ENCODE data around the gene SNRPD3. TPM values are rescaled to one million over a fixed set of nuclear protein-coding genes. Genes with fewer than 3 reads are reported as not detected.

Gene SNRPD3
- total and polyA plus RNA-seq, 2 donors (not counting 3 experiments of a cell fraction or from before 2014, with no cell fraction given), result 121 to 253 TPM

DNA sequence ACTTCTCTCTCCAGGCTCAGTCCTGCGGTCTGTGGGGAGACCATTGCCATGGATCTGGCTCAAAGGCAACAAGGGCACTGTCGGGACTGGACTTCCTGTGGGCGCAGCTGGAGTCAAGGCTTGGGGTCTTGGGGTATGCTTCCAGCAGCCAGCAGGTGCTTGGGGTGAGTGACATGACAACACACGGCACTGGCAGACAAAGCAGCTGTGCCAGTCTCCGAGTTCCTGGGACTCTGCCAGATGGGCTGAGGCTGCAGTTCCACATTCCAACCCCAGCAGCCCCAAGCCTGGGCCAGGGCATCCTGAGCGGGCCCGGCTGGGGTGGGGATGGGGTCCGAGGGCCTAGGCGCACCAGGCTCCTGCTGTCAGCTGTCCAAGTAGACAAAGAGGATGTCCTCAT lies 13.2 kb upstream of the SNRPD3 start:
- H3K9me3 ChIP-seq (replicated peaks; ENCODE audit: control insufficient read depth, insufficient read depth, low read length), result no peaks in the 10 kb centered on the region
- H2AFZ ChIP-seq (ENCODE audit: low read depth, low read length), result no peak overlapping the region
- CTCF ChIA-PET, result interaction anchor here (1.2 kb wide), 1 partner anchor 17 kb away, joined by 4 read pairs; no protein-coding TSS in a partner anchor
- no peaks in the 10 kb centered on the region for H3K27me3 ChIP-seq (ENCODE audit: control insufficient read depth in 2 of 2, insufficient read depth in 2 of 2, low read length in 2 of 2)
- no peaks in the 10 kb centered on the region for H4K20me1 ChIP-seq (replicated peaks; ENCODE audit: control insufficient read depth, extremely low read depth, insufficient read depth, low read length)
- POLR2A ChIA-PET, result no interaction called here
- no peaks in the 10 kb centered on the region for H3K79me2 ChIP-seq (ENCODE audit: control insufficient read depth, insufficient read depth, low read length)
- H3K36me3 ChIP-seq (ENCODE audit: control insufficient read depth in 2 of 2, extremely low read depth in 1 of 2, insufficient read depth in 2 of 2, low read length in 2 of 2), result peaks cover 3 to 47% of the 10 kb centered on the region in 2 experiments
- H3K9me1 ChIP-seq (replicated peaks; ENCODE audit: control insufficient read depth, extremely low read depth, insufficient read depth, low read length), result no peaks in the 10 kb centered on the region
- no peak for TF ChIP-seq EZH2 (IDR thresholded peaks at IDR 0.05; ENCODE audit: borderline replicate concordance, low read depth, low read length, severe bottlenecking)
- no peak for TF ChIP-seq POLR2AphosphoS5 (IDR thresholded peaks at IDR 0.05; ENCODE audit: insufficient read depth, low read depth, low read length)
- TF ChIP-seq JUN (IDR thresholded peaks at IDR 0.05; ENCODE audit: borderline replicate concordance, insufficient read depth, insufficient read length, low read depth), result no peak
- TF ChIP-seq GATA2 (IDR thresholded peaks at IDR 0.05; ENCODE audit: insufficient read depth, insufficient read length, low read depth, low read length), result no peak
- TF ChIP-seq, protein P1, sequence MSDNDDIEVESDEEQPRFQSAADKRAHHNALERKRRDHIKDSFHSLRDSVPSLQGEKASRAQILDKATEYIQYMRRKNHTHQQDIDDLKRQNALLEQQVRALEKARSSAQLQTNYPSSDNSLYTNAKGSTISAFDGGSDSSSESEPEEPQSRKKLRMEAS (IDR thresholded peaks at IDR 0.05; ENCODE audit: insufficient read depth, insufficient read length), result no peak
- H3K4me3 ChIP-seq (replicated peaks in 1 of 3; ENCODE audit: insufficient read depth in 1 of 3, low read depth in 1 of 3, low read length in 3 of 3), result no peak overlapping the region
- dilution Hi-C loops (cut with MboI; ENCODE audit: extremely low pct_ligation_motif_present, low sequenced_read_pairs), result no loop called here
- intact Hi-C loops (cut with micrococcal nuclease), result no loop called here
- no peak overlapping the region for H3K9ac ChIP-seq (replicated peaks; ENCODE audit: extremely low read depth, insufficient read depth, low read length)
- H3K27ac ChIP-seq (ENCODE audit: insufficient read depth, low read depth, low read length), result no peak overlapping the region
- no TSS peak for BruUV-seq (replicated peaks)
- FAIRE-seq (no peak), DNase-seq (ENCODE audit: low read depth, low spot score) (no peak)
- peaks cover 3% of the 10 kb centered on the region for H3K4me1 ChIP-seq (ENCODE audit: control insufficient read depth, extremely low read depth, insufficient read depth, low read length)
- H3K4me2 ChIP-seq (ENCODE audit: insufficient read depth, low read length), result no peak overlapping the region

DNA sequence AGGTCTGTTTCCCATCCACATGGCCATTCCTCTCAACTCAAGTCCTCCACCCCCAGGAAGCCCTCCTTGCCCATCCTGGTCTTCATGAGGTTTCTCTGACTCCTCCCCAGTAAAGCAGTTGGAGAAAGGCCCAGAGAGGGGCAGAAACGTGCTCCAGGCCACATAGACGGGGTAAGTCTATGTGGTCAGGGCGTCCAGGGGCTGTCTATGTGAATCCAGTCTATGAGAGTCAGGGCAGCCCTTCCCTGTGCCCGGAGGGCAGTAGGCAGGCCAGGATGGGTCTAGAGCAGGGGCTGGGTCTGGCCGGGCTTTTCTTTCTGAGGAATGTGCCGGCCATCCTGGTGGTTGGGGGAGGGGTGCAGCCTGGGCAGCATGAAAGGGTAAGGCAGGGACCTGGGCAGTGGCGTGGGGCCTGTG lies 12.6 kb upstream of the SNRPD3 start:
- Histone ChIP-seq H4K20me1 (replicated peaks; ENCODE audit: control insufficient read depth, extremely low read depth, insufficient read depth, low read length) (no peaks in the 10 kb centered on the region), H3K9me3 (replicated peaks; ENCODE audit: control insufficient read depth, insufficient read depth, low read length) (no peaks in the 10 kb centered on the region), H3K27me3 (ENCODE audit: control insufficient read depth in 2 of 2, insufficient read depth in 2 of 2, low read length in 2 of 2) (no peaks in the 10 kb centered on the region), H3K36me3 (ENCODE audit: control insufficient read depth in 2 of 2, extremely low read depth in 1 of 2, insufficient read depth in 2 of 2, low read length in 2 of 2) (peaks cover 3 to 53% of the 10 kb centered on the region in 2 experiments), H3K9ac (replicated peaks; ENCODE audit: extremely low read depth, insufficient read depth, low read length) (no peak overlapping the region), H3K4me1 (ENCODE audit: control insufficient read depth, extremely low read depth, insufficient read depth, low read length) (peaks cover 3% of the 10 kb centered on the region), H2AFZ (ENCODE audit: low read depth, low read length) (no peak overlapping the region), H3K79me2 (ENCODE audit: control insufficient read depth, insufficient read depth, low read length) (no peaks in the 10 kb centered on the region), H3K9me1 (replicated peaks; ENCODE audit: control insufficient read depth, extremely low read depth, insufficient read depth, low read length) (no peaks in the 10 kb centered on the region), H3K4me3 (replicated peaks in 1 of 3; ENCODE audit: insufficient read depth in 1 of 3, low read depth in 1 of 3, low read length in 3 of 3) (no peak overlapping the region), H3K27ac (ENCODE audit: insufficient read depth, low read depth, low read length) (no peak overlapping the region), H3K4me2 (ENCODE audit: insufficient read depth, low read length) (no peak overlapping the region)
- BruUV-seq (replicated peaks), result no TSS peak
- intact Hi-C loops (cut with micrococcal nuclease) (no loop called here), dilution Hi-C loops (cut with MboI; ENCODE audit: extremely low pct_ligation_motif_present, low sequenced_read_pairs) (no loop called here)
- FAIRE-seq (no peak), DNase-seq (ENCODE audit: low read depth, low spot score) (no peak)
- TF ChIP-seq, protein P1 (IDR thresholded peaks at IDR 0.05; ENCODE audit: insufficient read depth, insufficient read length), result no peak
- TF ChIP-seq MYC (IDR thresholded peaks at IDR 0.05; ENCODE audit: low read depth, low read length) (no peak), POLR2A (IDR thresholded peaks at IDR 0.05; ENCODE audit: low read depth, low read length) (no peak), GATA2 (IDR thresholded peaks at IDR 0.05; ENCODE audit: insufficient read depth, insufficient read length, low read depth, low read length) (no peak), POLR2AphosphoS5 (IDR thresholded peaks at IDR 0.05; ENCODE audit: insufficient read depth, low read depth, low read length) (no peak), EZH2 (IDR thresholded peaks at IDR 0.05; ENCODE audit: borderline replicate concordance, low read depth, low read length, severe bottlenecking) (no peak), JUN (IDR thresholded peaks at IDR 0.05; ENCODE audit: borderline replicate concordance, insufficient read depth, insufficient read length, low read depth) (no peak), FOS (IDR thresholded peaks at IDR 0.05; ENCODE audit: borderline replicate concordance, insufficient read depth, low read length) (no peak)
- TF ChIP-seq, protein P2, sequence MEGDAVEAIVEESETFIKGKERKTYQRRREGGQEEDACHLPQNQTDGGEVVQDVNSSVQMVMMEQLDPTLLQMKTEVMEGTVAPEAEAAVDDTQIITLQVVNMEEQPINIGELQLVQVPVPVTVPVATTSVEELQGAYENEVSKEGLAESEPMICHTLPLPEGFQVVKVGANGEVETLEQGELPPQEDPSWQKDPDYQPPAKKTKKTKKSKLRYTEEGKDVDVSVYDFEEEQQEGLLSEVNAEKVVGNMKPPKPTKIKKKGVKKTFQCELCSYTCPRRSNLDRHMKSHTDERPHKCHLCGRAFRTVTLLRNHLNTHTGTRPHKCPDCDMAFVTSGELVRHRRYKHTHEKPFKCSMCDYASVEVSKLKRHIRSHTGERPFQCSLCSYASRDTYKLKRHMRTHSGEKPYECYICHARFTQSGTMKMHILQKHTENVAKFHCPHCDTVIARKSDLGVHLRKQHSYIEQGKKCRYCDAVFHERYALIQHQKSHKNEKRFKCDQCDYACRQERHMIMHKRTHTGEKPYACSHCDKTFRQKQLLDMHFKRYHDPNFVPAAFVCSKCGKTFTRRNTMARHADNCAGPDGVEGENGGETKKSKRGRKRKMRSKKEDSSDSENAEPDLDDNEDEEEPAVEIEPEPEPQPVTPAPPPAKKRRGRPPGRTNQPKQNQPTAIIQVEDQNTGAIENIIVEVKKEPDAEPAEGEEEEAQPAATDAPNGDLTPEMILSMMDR (IDR thresholded peaks at IDR 0.05; ENCODE audit: extremely low read depth in 1 of 2, insufficient read depth in 1 of 2, low read depth in 1 of 2, low read length in 2 of 2), result no peak
- CTCF ChIA-PET, result no interaction called here
- POLR2A ChIA-PET, result no interaction called here

Data from endothelial cell of umbilical vein (primary cell).